HG03439 (cell line): ENCODE measurements around the gene PBX3.

Source experiments
- ATAC-seq: cut with Tn5 transposase; IDR thresholded peaks from one replicate; pipeline ENCODE4 v1.9.1; 2021; ENCODE audit warnings: mild to moderate bottlenecking, moderate library complexity; ENCODE audit not compliant: unreplicated experiment

PBX3 gene

GRCh38 chr9:125854553-125855275 is 107.5 kb downstream of the PBX3 start:
- no peak for ATAC-seq

GRCh38 chr9:125856331-125856730 is 109.2 kb downstream of the PBX3 start:
- no peak for ATAC-seq

GRCh38 chr9:125861405-125862058 is 114.4 kb downstream of the PBX3 start:
- ATAC-seq: no peak

DNA sequence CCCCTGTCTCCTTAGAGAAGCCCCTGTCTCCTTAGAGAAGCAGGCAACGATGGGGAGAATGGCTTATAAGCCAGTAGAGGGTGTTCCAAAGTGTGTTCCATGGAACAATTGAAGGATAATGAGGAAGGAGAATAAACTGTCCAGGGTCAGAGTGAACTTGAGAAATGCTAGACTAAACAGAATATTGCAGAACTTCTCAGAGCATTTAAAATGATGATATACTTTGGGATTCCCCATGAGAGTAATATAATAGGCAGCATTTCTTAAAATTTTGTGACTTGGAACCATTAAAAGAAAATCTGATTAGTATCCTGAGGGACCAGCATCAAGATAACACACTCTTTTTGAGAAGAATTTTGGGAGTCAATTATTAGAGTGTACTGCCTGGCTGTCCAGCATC is 116.8 kb downstream of the PBX3 start:
- no peak for ATAC-seq

DNA sequence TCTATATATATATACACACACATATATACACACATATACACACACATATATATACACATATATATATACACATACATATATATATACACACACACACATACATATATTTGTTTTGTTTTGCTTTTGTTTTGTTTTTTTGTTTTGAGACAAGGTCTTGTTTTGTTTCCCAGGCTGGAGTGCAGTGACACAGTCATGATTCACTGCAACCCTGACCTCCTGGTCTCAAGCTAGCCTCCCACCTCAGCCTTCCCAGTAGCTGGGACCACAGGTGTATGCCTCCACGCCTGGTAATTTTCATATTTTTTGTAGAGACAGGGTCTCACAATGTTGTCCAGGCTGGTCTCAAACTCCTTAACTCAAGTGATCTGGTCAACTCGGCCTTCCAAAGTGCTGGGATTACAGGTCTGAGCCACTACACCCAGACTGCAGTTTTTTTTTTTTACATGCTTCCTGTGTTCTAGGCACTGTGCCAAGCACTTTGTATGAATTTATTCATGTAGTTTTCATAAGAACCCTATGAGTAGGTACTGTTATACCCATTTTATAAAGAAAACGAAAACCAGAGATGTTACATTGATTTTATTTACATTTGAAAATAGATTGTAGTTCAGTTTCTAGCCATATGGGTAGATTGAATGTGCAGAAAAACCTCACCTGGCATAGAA is 120.7 kb downstream of the PBX3 start:
- no peak for ATAC-seq

- ATAC-seq: no peak
Observed at GRCh38 chr9:125878164-125878631, 131.0 kb downstream of the PBX3 start.

GRCh38 chr9:125881042-125881441 is 133.9 kb downstream of the PBX3 start:
- no peak for ATAC-seq

DNA sequence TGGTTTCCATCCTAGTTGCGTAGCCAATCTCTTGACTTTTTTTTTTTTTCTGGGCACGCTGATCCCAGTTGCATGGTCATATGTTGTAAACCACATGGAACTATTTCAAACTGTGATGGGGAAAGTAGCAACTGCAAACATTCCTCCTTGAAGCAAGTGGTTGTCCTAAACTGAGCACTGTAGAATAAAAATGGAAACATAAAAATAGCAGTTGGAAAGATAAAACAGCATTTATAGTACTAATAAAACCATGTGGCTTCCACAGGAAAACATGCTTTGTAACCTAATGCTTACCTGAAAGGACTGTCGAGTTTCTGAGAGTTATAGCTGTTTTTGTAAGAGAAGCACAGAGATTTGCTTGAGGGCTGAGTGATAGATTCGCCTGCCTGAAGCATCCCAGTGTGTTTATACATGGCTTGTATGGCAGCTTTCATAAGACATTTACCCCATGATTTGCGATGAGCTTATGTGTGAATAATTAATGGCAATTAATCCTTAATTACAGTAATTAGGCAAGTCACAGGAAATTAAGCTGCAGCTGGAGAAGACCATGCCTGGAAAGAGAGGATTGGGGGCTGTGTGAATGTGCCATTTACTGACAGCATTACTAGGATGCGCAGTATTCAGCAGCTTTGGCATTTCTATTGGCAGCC is 136.5 kb downstream of the PBX3 start:
- ATAC-seq: no peak

DNA sequence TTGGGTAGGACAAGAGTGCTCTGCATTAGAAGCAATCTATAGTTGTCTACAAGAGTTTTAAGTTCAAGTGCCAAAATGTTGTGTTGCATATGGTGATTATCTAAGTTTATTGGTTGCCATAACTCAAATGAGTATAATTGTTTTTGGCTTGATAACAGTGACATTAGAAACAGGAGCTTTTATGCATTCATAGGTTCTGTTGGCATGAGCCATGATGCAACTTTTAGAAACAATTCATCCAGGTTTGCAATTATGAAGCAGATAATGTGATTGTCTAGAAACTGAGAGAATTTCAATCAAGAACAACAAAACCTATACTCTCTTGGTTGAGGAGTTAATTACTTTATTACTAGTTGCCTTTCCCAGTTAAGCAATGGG is 137.0 kb downstream of the PBX3 start:
- ATAC-seq: no peak

DNA sequence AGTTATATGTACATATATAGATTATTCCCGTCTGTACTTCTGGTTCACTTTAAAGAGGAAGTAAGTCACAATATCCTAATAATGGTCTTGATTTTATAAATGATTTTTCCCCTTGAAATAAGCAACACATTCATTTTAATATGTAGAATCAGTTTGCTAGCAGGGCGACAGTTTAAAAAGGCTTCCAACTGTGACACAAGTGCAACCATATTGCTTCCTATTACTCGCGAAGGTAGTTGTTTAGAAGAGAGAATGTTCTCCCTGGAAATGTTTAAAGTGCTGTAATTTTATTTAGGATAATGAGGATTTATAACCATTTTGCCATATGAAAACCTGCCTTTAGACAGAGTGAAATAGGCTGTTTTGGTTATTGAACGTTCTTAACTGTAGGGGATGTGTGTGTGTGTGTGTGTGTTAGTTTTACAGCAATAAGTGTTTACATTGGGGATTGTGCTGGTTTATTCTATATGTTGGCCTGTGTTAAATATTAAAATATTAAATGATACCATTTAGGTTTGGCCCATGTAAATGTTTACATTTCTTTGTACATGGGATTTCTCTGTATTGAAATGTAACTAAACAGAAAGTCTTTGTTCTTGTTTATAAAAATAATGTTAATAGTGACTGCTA is 138.3 kb downstream of the PBX3 start:
- ATAC-seq: no peak

- ATAC-seq: no peak
Observed at GRCh38 chr9:125886365-125886764, 139.2 kb downstream of the PBX3 start.

GRCh38 chr9:125887172-125887571 is 140.0 kb downstream of the PBX3 start:
- no peak for ATAC-seq

DNA sequence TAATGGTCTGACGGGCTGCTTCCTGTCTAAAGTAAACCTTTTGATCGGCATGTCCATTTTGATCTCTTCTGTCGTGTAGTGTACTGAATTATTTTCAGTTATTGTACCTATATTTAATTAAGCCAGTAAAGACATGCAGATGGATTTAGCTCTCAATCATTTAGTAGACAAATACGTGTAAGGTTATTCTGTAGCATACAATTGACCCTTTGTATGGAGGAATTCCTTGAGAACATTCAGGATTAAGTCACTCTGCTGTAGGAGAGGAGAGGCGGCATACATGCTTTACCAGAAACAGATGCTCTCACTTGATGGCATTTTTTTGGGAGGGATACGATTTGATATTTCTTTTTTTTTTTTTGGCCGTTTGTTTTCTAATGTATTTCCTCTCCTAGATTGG is 141.0 kb downstream of the PBX3 start:
- no peak for ATAC-seq

DNA sequence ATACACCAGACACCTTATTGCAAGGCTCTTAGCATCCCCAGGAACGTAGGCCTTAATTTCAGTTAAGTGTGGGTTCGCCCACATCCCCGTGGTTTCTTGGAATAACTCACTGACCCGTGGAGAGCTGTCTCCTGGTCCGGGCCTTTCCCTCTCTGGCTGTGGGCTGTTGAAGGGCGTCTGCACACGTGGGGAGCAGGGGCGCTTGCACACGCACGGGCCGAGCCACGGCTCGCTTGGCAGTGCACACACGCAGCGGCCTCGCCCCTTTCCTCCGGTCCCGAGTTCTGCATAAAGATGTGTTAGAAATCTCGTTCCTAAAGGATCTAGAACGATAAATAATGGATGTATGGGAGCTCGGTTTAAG is 141.9 kb downstream of the PBX3 start:
- no peak for ATAC-seq

DNA sequence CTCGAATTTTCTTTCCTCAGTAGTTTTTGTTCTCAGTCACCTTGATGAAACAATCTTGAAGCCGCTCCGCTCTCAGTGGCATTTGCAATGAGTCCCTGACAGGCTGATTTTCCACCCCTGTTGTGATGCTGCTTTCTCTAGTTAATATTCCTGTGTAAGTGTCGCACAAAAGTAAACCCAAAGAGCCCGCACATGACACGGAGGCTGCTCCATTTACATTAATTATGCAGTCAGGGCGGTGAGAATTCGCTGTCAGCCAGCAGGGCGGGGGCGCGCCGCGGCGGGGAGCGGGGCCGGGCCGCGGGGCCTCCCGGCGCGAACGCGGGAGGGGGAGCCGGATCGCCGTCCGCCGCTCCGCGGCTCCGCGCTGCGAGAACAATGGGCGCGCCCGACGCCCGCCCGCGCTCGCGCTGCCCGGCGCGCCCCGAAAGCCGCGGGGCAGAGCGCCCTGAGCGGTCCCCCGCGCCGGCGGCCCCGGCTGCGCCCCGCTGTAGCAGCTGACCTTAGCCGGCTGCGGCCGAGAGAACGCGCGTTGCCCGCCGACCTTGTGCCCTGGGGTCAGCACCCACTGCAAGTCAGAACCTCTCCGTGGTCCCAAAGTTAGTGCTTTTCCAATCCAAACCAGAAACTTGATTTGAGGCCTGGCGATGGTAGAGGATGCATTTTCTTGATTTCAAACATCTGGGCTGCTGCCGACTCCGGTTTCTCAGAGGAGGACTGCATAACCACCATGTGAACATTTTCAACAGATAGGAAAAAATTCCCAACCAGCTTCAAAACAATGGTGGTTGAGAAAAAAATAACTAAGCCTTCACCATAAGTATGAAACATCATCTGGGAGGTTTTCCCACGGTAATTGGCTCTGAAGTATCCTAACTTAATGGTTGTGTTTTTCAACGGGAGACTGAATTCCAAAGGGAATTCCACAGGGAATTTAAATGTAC is 142.6 kb downstream of the PBX3 start:
- ATAC-seq: no peak

- ATAC-seq: no peak
Observed at GRCh38 chr9:125890826-125891225, 143.7 kb downstream of the PBX3 start.

DNA sequence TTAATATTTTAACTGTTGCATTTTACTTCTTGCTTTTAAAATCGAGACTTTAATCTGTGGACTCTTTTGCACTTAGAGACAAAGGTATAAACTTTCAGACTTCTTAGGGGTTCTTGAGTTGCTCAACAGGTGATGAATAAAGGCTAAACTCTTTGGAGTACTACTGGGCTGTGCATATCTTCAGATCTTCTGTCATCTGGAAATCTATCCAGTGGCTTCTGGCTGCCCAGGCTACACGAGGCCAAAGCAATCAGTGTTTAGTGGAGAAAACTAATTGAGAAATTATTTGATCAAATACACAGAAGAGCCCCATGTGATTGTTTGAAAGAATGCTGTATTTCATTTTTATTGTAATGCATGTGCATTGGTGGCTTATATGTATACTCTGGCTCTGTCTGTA is 146.1 kb downstream of the PBX3 start:
- no peak for ATAC-seq

DNA sequence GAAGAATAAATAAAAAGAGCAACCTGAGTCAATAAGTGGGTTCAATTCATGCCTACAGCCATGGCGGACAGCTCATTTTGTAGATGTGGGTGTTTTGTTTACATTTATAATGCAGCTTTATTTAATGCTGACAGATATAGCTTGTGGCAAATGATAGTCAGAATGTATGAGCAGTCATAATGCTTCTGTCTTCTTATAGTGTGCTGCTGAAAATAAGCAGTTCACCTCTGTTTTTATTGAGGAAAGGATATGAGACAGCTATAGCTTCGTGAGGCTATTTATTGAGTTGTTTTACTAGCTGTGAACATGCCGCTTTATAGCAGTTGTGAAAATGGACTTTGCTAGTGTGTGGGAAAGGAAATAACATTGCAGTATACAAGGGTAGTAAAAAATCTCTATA is 147.4 kb downstream of the PBX3 start:
- ATAC-seq: no peak

- ATAC-seq: no peak
Observed at GRCh38 chr9:125896404-125896803, 149.2 kb downstream of the PBX3 start.

GRCh38 chr9:125896964-125897363 is 149.8 kb downstream of the PBX3 start:
- ATAC-seq: no peak
